GM12865 (cell line): ENCODE measurements around the gene ITGAV.

Source experiments
- DNase-seq: peaks from one replicate; pipeline ENCODE4 v3.0.0; 2010; ENCODE audit warnings: low read depth
- H3K4me3 ChIP-seq: 2 replicates; pipeline ENCODE4 v1.5.1; 2011; ENCODE audit warnings: mild to moderate bottlenecking, low read depth, low read length, control low read depth
- TF ChIP-seq, protein P1 (sequence below): IDR thresholded peaks from 2 replicates; pipeline ENCODE4 v1.5.1; 2011; ENCODE audit warnings: low read length, control low read depth, low read depth, inconsistent platforms; ENCODE audit not compliant: insufficient read depth; ENCODE audit errors: missing control alignments

ITGAV gene

DNA sequence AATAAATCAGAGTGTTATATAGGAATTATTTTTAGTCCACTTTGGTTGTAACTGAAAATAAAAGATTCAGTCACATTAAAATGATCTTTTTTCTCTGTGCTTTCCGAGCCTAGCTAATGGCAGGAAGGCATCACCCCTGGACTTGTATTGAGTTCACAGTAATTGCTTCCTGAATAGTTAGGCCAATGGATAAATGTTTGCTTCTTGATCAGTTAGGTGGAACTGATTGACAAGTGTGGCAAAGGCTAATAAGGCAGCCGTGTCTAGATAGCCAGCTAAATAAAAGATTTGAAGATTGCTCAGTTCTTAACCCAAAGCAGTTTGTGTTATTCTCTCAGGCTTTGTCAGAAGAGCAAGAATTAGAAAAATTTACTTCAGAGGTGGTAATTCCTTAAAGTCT lies 124.8 kb downstream of the ITGAV start:
- TF ChIP-seq, protein P1, sequence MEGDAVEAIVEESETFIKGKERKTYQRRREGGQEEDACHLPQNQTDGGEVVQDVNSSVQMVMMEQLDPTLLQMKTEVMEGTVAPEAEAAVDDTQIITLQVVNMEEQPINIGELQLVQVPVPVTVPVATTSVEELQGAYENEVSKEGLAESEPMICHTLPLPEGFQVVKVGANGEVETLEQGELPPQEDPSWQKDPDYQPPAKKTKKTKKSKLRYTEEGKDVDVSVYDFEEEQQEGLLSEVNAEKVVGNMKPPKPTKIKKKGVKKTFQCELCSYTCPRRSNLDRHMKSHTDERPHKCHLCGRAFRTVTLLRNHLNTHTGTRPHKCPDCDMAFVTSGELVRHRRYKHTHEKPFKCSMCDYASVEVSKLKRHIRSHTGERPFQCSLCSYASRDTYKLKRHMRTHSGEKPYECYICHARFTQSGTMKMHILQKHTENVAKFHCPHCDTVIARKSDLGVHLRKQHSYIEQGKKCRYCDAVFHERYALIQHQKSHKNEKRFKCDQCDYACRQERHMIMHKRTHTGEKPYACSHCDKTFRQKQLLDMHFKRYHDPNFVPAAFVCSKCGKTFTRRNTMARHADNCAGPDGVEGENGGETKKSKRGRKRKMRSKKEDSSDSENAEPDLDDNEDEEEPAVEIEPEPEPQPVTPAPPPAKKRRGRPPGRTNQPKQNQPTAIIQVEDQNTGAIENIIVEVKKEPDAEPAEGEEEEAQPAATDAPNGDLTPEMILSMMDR = no peak
- H3K4me3 ChIP-seq = no peak overlapping the region
- DNase-seq = no peak

DNA sequence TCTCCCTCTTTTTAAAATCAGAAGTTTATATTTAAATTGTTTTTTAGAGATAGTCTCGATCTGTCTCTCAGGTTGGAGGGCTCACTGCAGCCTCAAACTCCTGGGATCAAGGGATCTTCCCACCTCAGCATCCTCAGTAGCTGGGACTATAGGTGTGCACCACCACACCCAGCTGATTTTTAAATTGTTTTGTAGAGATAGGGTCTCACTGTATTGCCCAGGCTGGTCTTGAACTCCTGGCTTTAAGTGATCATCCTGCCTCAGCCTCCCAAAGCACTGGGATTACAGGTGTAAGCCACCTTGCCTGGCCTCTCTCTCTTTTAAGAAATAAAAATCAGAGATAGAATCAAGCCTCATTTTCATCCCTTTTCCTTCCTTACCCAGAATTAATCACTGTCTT lies 126.1 kb downstream of the ITGAV start:
- DNase-seq = no peak
- H3K4me3 ChIP-seq = no peak overlapping the region
- TF ChIP-seq, protein P1 = no peak

- no peak overlapping the region for H3K4me3 ChIP-seq
- DNase-seq = no peak
- TF ChIP-seq, protein P1 = no peak
Measured at GRCh38 chr2:186716899-186717298, 127.0 kb downstream of the ITGAV start.

DNA sequence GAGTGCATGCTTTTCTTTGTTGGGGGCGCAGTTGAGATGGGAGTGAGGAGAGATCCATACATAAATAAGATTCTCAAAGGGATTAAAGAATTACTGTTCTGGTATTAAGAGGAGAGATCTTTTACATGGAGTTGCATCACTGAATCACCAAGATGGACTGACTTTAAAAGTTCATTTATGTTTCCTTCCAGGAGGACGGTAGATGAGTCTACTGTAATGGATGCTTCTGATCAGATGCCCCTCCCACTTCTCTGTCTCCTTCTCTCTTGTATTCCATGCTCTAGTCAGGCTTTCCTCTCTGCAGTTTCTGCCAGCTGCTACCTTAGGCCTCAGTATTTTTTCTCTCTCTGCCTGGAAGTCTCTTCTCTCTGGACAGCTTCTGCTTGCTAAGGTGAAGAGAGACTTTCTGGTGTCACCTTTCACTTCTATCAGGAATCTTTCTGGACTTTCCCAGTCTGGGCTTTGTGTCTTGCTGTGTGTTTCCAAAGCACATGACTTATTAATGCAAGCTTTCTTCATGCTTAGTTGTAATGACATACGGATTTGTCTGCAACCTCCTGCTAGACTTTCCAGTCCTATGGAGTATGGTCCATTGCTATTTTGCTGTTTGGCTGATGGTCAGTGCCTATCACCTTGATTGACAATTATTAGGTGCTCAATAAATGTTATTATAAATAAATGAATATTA lies 127.6 kb downstream of the ITGAV start:
- TF ChIP-seq, protein P1 = no peak
- H3K4me3 ChIP-seq = no peak overlapping the region
- no peak for DNase-seq

GRCh38 chr2:186718122-186718521 lies 128.3 kb downstream of the ITGAV start:
- H3K4me3 ChIP-seq = no peak overlapping the region
- no peak for DNase-seq
- TF ChIP-seq, protein P1 = no peak

DNA sequence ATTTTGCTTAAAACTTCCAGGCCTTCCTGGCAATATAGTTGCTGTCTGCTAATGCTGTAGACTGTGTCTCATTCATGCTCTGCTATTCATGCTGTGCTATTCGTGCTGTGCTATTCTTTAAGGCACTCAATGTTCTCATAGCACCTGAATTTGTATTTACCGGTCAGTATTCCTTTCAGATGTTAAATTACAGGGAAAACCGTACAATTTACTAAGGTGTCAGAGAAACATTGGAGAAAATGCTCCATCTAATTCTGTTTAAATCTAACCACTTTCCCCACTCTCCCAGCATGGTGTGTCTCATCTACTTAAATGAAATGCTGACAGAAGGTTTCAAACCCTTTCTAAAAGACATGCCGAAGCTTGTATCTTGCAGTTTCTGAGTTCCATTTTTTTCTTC lies 129.0 kb downstream of the ITGAV start:
- TF ChIP-seq, protein P1 = no peak
- DNase-seq = no peak

GRCh38 chr2:186721956-186722355 lies 132.1 kb downstream of the ITGAV start:
- no peak for DNase-seq
- no peak overlapping the region for H3K4me3 ChIP-seq
- TF ChIP-seq, protein P1 = no peak

More for the DNA sequence above, 129.0 kb downstream of the ITGAV start:
- no peak overlapping the region for H3K4me3 ChIP-seq
